ENCODE data around the gene CDC5L. TPM values are rescaled to one million over a fixed set of nuclear protein-coding genes. Genes with fewer than 3 reads are reported as not detected.

CDC5L gene
- total RNA-seq, 2 experiments from 2014 or later = 17.9 to 18.8 TPM

GRCh38 chr6:44481760-44482159 is 94.3 kb downstream of the CDC5L start:
- CTCF ChIA-PET = no interaction called here
- Mint-ChIP-seq H3K4me3 (no peak overlapping the region), H3K27ac (no peak overlapping the region), H3K9me3 (no peaks in the 10 kb centered on the region), H3K36me3 (ENCODE audit: low read depth) (no peaks in the 10 kb centered on the region), H3K27me3 (ENCODE audit: low read depth) (no peaks in the 10 kb centered on the region), H3K4me1 (ENCODE audit: low read depth) (no peaks in the 10 kb centered on the region)
- intact Hi-C loops (cut with micrococcal nuclease) = no loop called here
- DNase-seq = no peak

GRCh38 chr6:44485601-44486401 is 98.3 kb downstream of the CDC5L start:
- intact Hi-C loops (cut with micrococcal nuclease) = no loop called here
- no peaks in the 10 kb centered on the region for H3K36me3 Mint-ChIP-seq (ENCODE audit: low read depth)
- no peaks in the 10 kb centered on the region for H3K4me1 Mint-ChIP-seq (ENCODE audit: low read depth)
- no peak overlapping the region for H3K4me3 Mint-ChIP-seq
- H3K9me3 Mint-ChIP-seq = no peaks in the 10 kb centered on the region
- H3K27ac Mint-ChIP-seq = no peak overlapping the region
- peaks cover 7% of the 10 kb centered on the region for H3K27me3 Mint-ChIP-seq (ENCODE audit: low read depth)
- CTCF ChIA-PET = interaction anchor here (0.7 to 3.6 kb wide), 3 partner anchors 8 to 16 kb away, joined by 3 to 20 read pairs (median 9); no protein-coding TSS in a partner anchor
- no peak for DNase-seq

GRCh38 chr6:44487002-44487401 is 99.5 kb downstream of the CDC5L start:
- intact Hi-C loops (cut with micrococcal nuclease) = no loop called here
- H3K9me3 Mint-ChIP-seq = no peaks in the 10 kb centered on the region
- no peak overlapping the region for H3K27ac Mint-ChIP-seq
- no peak overlapping the region for H3K4me3 Mint-ChIP-seq
- CTCF ChIA-PET = interaction anchor here (3.6 kb wide), 1 partner anchor 11 kb away, joined by 20 read pairs; no protein-coding TSS in a partner anchor
- H3K27me3 Mint-ChIP-seq (ENCODE audit: low read depth) = peaks cover 7% of the 10 kb centered on the region
- H3K4me1 Mint-ChIP-seq (ENCODE audit: low read depth) = no peaks in the 10 kb centered on the region
- no peaks in the 10 kb centered on the region for H3K36me3 Mint-ChIP-seq (ENCODE audit: low read depth)
- DNase-seq = no peak

GRCh38 chr6:44487586-44487985 is 100.1 kb downstream of the CDC5L start:
- no peaks in the 10 kb centered on the region for H3K36me3 Mint-ChIP-seq (ENCODE audit: low read depth)
- H3K4me3 Mint-ChIP-seq = no peak overlapping the region
- H3K27ac Mint-ChIP-seq = no peak overlapping the region
- H3K27me3 Mint-ChIP-seq (ENCODE audit: low read depth) = peaks cover 7% of the 10 kb centered on the region
- CTCF ChIA-PET = interaction anchor here (3.6 kb wide), 1 partner anchor 12 kb away, joined by 20 read pairs; no protein-coding TSS in a partner anchor
- H3K9me3 Mint-ChIP-seq = no peaks in the 10 kb centered on the region
- intact Hi-C loops (cut with micrococcal nuclease) = no loop called here
- DNase-seq = no peak
- no peaks in the 10 kb centered on the region for H3K4me1 Mint-ChIP-seq (ENCODE audit: low read depth)

- H3K4me3 Mint-ChIP-seq = no peak overlapping the region
- peaks cover 7% of the 10 kb centered on the region for H3K27me3 Mint-ChIP-seq (ENCODE audit: low read depth)
- H3K4me1 Mint-ChIP-seq (ENCODE audit: low read depth) = no peaks in the 10 kb centered on the region
- H3K27ac Mint-ChIP-seq = no peak overlapping the region
- CTCF ChIA-PET = interaction anchor here (1.6 to 2.1 kb wide), 2 partner anchors 14 to 20 kb away, joined by 5 read pairs; no protein-coding TSS in a partner anchor
- no peak for DNase-seq
- intact Hi-C loops (cut with micrococcal nuclease) = no loop called here
- no peaks in the 10 kb centered on the region for H3K9me3 Mint-ChIP-seq
- H3K36me3 Mint-ChIP-seq (ENCODE audit: low read depth) = no peaks in the 10 kb centered on the region
Observed at GRCh38 chr6:44489910-44490604, 102.6 kb downstream of the CDC5L start.

- Mint-ChIP-seq H3K4me1 (ENCODE audit: low read depth) (no peaks in the 10 kb centered on the region), H3K36me3 (ENCODE audit: low read depth) (no peaks in the 10 kb centered on the region), H3K27ac (no peak overlapping the region), H3K9me3 (no peaks in the 10 kb centered on the region), H3K27me3 (ENCODE audit: low read depth) (peaks cover 3% of the 10 kb centered on the region), H3K4me3 (no peak overlapping the region)
- intact Hi-C loops (cut with micrococcal nuclease) = no loop called here
- CTCF ChIA-PET = interaction anchor here (1.1 kb wide), 1 partner anchor 18 kb away, joined by 3 read pairs; no protein-coding TSS in a partner anchor
- no peak for DNase-seq
Observed at GRCh38 chr6:44493132-44493531, 105.6 kb downstream of the CDC5L start.

- CTCF ChIA-PET = interaction anchor here (0.9 kb wide), 1 partner anchor 18 kb away, joined by 4 read pairs; no protein-coding TSS in a partner anchor
- no peaks in the 10 kb centered on the region for H3K9me3 Mint-ChIP-seq
- no peak overlapping the region for H3K27ac Mint-ChIP-seq
Observed at GRCh38 chr6:44493593-44493992, 106.1 kb downstream of the CDC5L start.

GRCh38 chr6:44494011-44494501 is 106.5 kb downstream of the CDC5L start:
- DNase-seq = no peak
- no peaks in the 10 kb centered on the region for H3K36me3 Mint-ChIP-seq (ENCODE audit: low read depth)
- H3K4me1 Mint-ChIP-seq (ENCODE audit: low read depth) = no peaks in the 10 kb centered on the region
- no peak overlapping the region for H3K27ac Mint-ChIP-seq
- peaks cover under 1% of the 10 kb centered on the region for H3K27me3 Mint-ChIP-seq (ENCODE audit: low read depth)
- intact Hi-C loops (cut with micrococcal nuclease) = no loop called here
- H3K9me3 Mint-ChIP-seq = no peaks in the 10 kb centered on the region
- H3K4me3 Mint-ChIP-seq = no peak overlapping the region
- CTCF ChIA-PET = interaction anchor here (0.5 to 0.9 kb wide), 2 partner anchors 18 to 139 kb away, joined by 3 to 4 read pairs; no protein-coding TSS in a partner anchor

More at GRCh38 chr6:44493593-44493992, 106.1 kb downstream of the CDC5L start:
- no peak for DNase-seq
- Mint-ChIP-seq H3K27me3 (ENCODE audit: low read depth) (peaks cover 3% of the 10 kb centered on the region), H3K36me3 (ENCODE audit: low read depth) (no peaks in the 10 kb centered on the region), H3K4me1 (ENCODE audit: low read depth) (no peaks in the 10 kb centered on the region), H3K4me3 (no peak overlapping the region)
- intact Hi-C loops (cut with micrococcal nuclease) = no loop called here

- intact Hi-C loops (cut with micrococcal nuclease) = no loop called here
- H3K27ac Mint-ChIP-seq = no peak overlapping the region
Observed at GRCh38 chr6:44495036-44495901, 107.8 kb downstream of the CDC5L start.

GRCh38 chr6:44496665-44497369 is 109.3 kb downstream of the CDC5L start:
- Mint-ChIP-seq H3K9me3 (no peaks in the 10 kb centered on the region), H3K4me1 (ENCODE audit: low read depth) (no peaks in the 10 kb centered on the region), H3K4me3 (no peak overlapping the region), H3K27me3 (ENCODE audit: low read depth) (no peaks in the 10 kb centered on the region), H3K27ac (no peak overlapping the region), H3K36me3 (ENCODE audit: low read depth) (no peaks in the 10 kb centered on the region)
- intact Hi-C loops (cut with micrococcal nuclease) = no loop called here
- no peak for DNase-seq
- CTCF ChIA-PET = no interaction called here

More at GRCh38 chr6:44495036-44495901, 107.8 kb downstream of the CDC5L start:
- H3K4me3 Mint-ChIP-seq = no peak overlapping the region
- DNase-seq = no peak
- H3K36me3 Mint-ChIP-seq (ENCODE audit: low read depth) = no peaks in the 10 kb centered on the region
- CTCF ChIA-PET = interaction anchor here (0.6 kb wide), 2 partner anchors 20 to 1388 kb away, joined by 3 to 4 read pairs; no protein-coding TSS in a partner anchor
- no peaks in the 10 kb centered on the region for H3K4me1 Mint-ChIP-seq (ENCODE audit: low read depth)
- no peaks in the 10 kb centered on the region for H3K27me3 Mint-ChIP-seq (ENCODE audit: low read depth)
- H3K9me3 Mint-ChIP-seq = no peaks in the 10 kb centered on the region

GRCh38 chr6:44497807-44498206 is 110.3 kb downstream of the CDC5L start:
- no peaks in the 10 kb centered on the region for H3K36me3 Mint-ChIP-seq (ENCODE audit: low read depth)
- no peaks in the 10 kb centered on the region for H3K27me3 Mint-ChIP-seq (ENCODE audit: low read depth)
- H3K27ac Mint-ChIP-seq = no peak overlapping the region
- no peaks in the 10 kb centered on the region for H3K9me3 Mint-ChIP-seq
- intact Hi-C loops (cut with micrococcal nuclease) = no loop called here
- DNase-seq = no peak
- no peak overlapping the region for H3K4me3 Mint-ChIP-seq
- H3K4me1 Mint-ChIP-seq (ENCODE audit: low read depth) = no peaks in the 10 kb centered on the region
- CTCF ChIA-PET = interaction anchor here (1.0 kb wide), 1 partner anchor 22 kb away, joined by 3 read pairs; no protein-coding TSS in a partner anchor

Data from activated naive CD4-positive, alpha-beta T cell treated with anti-CD3 and anti-CD28 coated beads for 36 hours (primary cell).